B cell (primary cell): Measurements from ENCODE around the gene CCDC57. TPM values are rescaled to one million over a fixed set of nuclear protein-coding genes. Genes with fewer than 3 reads are reported as not detected.

Experiments
- ATAC-seq: fragments of 200-7000 bp; cut with Tn5 transposase; one replicate; pipeline ENCODE4 v1.10.0; 2021; ENCODE audit warnings: low read depth, mild to moderate bottlenecking, moderate number of reproducible peaks, moderate library complexity
- CTCF ChIA-PET: fragments of 350-600 bp; sonication (Branson Sonifier 250); formaldehyde crosslinking; loops from one replicate; lab custom pipeline; 2021; ENCODE audit warnings: antibody characterized with exemption, inconsistent platforms; lab: Charles Lee
- POLR2A ChIA-PET: fragments of 350-600 bp; sonication (Branson Sonifier 250); formaldehyde crosslinking; loops from one replicate; lab custom pipeline; 2021; ENCODE audit warnings: antibody characterized with exemption; lab: Charles Lee
- DNase-seq: peaks from one replicate; pipeline ENCODE4 v3.0.0; 2013
- H2AFZ ChIP-seq: 2 replicates; pipeline ENCODE4 v1.6.1; 2012; ENCODE audit warnings: mild to moderate bottlenecking, low read depth, low read length; ENCODE audit not compliant: insufficient read depth, poor library complexity, severe bottlenecking
- H3K27ac ChIP-seq, 2 donors: 1 replicate in 1 of 2; 2 replicates in 1 of 2; pipeline ENCODE4 v1.5.1; 2012 to 2013; ENCODE audit warnings: low read length in 2 of 2, mild to moderate bottlenecking in 2 of 2, moderate library complexity in 1 of 2
- H3K27me3 ChIP-seq, 4 experiments: fragments of 200-600 bp in 1 of 4; sonication (generic) in 1 of 4; replicated peaks in 1 of 4; 1 replicate in 2 of 4; 2 replicates in 2 of 4; pipeline versions ENCODE4 v1.6.1 to v1.7.0; 2013 to 2016; ENCODE audit warnings: low read length in 3 of 4, mild to moderate bottlenecking in 2 of 4, mixed read lengths in 1 of 4, moderate library complexity in 1 of 4; ENCODE audit not compliant: insufficient read depth in 4 of 4, control insufficient read depth in 3 of 4; ENCODE audit errors: control extremely low read depth in 1 of 4
- H3K36me3 ChIP-seq, 2 experiments: replicated peaks in 1 of 2; 1 replicate in 1 of 2; 2 replicates in 1 of 2; pipeline versions ENCODE4 v1.6.1 to v1.7.1; 2013; ENCODE audit warnings: low read length in 1 of 2; ENCODE audit not compliant: insufficient read depth in 2 of 2, control insufficient read depth in 1 of 2; ENCODE audit errors: control extremely low read depth in 1 of 2, extremely low read depth in 1 of 2
- H3K4me1 ChIP-seq, 2 donors: fragments of 200-600 bp in 1 of 2; sonication (generic) in 1 of 2; 1 replicate in 1 of 2; 2 replicates in 1 of 2; pipeline versions ENCODE4 v1.5.1 to v1.6.1; 2013 to 2017; ENCODE audit warnings: low read length in 2 of 2; ENCODE audit not compliant: control insufficient read depth in 2 of 2, insufficient read depth in 2 of 2
- H3K4me2 ChIP-seq: replicated peaks from 2 replicates; pipeline ENCODE3; 2012; ENCODE audit warnings: mild to moderate bottlenecking, low read depth, low read length; ENCODE audit not compliant: poor library complexity, severe bottlenecking
- H3K4me3 ChIP-seq, 5 experiments: fragments of 200-600 bp in 1 of 5; sonication (generic) in 1 of 5; 1 replicate in 3 of 5; 2 replicates in 2 of 5; pipeline versions ENCODE4 v1.5.1 to v1.7.0; 2011 to 2016; ENCODE audit warnings: low read length in 4 of 5, mild to moderate bottlenecking in 4 of 5, low read depth in 2 of 5, control low read depth in 1 of 5, moderate library complexity in 1 of 5; ENCODE audit not compliant: insufficient read depth in 1 of 5; ENCODE audit errors: control extremely low read depth in 1 of 5, extremely low read depth in 1 of 5
- H3K79me2 ChIP-seq: fragments of 200-600 bp; sonication (generic); one replicate; pipeline ENCODE4 v1.6.0; 2016; ENCODE audit warnings: low read length; ENCODE audit not compliant: control insufficient read depth, insufficient read depth
- H3K9ac ChIP-seq: fragments of 200-600 bp; sonication (generic); 2 replicates; pipeline ENCODE4 v1.6.1; 2017; ENCODE audit warnings: mild to moderate bottlenecking, low read length, moderate library complexity
- H3K9me3 ChIP-seq, 3 donors: one replicate each; pipeline versions ENCODE4 v1.6.1 to v1.7.1; 2013; ENCODE audit warnings: low read length in 2 of 3; ENCODE audit not compliant: control insufficient read depth in 2 of 3, insufficient read depth in 1 of 3; ENCODE audit errors: control extremely low read depth in 1 of 3
- H4K20me1 ChIP-seq: 2 replicates; pipeline ENCODE4 v1.6.0; 2012; ENCODE audit warnings: mild to moderate bottlenecking, low read length; ENCODE audit not compliant: insufficient read depth, control insufficient read depth, poor library complexity, severe bottlenecking
- H3K27ac Mint-ChIP-seq: one replicate; pipeline ENCODE4 v1.8.0; 2021; ENCODE audit warnings: mixed read lengths
- H3K27me3 Mint-ChIP-seq: one replicate; pipeline ENCODE4 v1.8.0; 2021; ENCODE audit warnings: mixed read lengths
- H3K4me1 Mint-ChIP-seq: one replicate; pipeline ENCODE4 v1.8.0; 2021; ENCODE audit warnings: mixed read lengths
- H3K4me3 Mint-ChIP-seq: one replicate; pipeline ENCODE4 v1.8.0; 2021; ENCODE audit warnings: mixed read lengths
- H3K9me3 Mint-ChIP-seq: one replicate; pipeline ENCODE4 v1.8.0; 2022; ENCODE audit warnings: mixed read lengths; ENCODE audit not compliant: insufficient read depth
- EZH2 ChIP-seq: IDR thresholded peaks from 2 replicates; pipeline ENCODE4 v1.6.1; 2012; ENCODE audit warnings: borderline replicate concordance, low read depth, mild to moderate bottlenecking, moderate library complexity, low read length; ENCODE audit not compliant: insufficient read depth, poor library complexity, severe bottlenecking
- WGBS: methylation state at CpG from one replicate; pipeline ENCODE4 v1.1.5; 2013; ENCODE audit warnings: missing lambda C conversion rate; ENCODE audit not compliant: insufficient coverage; 5-methylcytosine and 5-hydroxymethylcytosine counted together
- intact Hi-C: fragments of 100-400 bp; cut with micrococcal nuclease; formaldehyde crosslinking; loops from one replicate; pipeline ENCODE4 v1.10.0; 2022
- polyA plus RNA-seq: library from polyadenylated mRNA; depleted of rRNA; stranded (reverse); fragments of >200 nt; gene quantifications from 2 replicates; pipeline ENCODE4 v1.2.3, GENCODE V29; 2012
- total RNA-seq, 2 donors: library from RNA; stranded (reverse); fragments of 120-200 nt in 1 of 2; gene quantifications; 1 replicate in 1 of 2; 2 replicates in 1 of 2; pipeline versions ENCODE4 v1.2.3 to v1.2.4, GENCODE V29; 2013 to 2022
- TF ChIP-seq, protein P1 (sequence below): fragments of 200-600 bp; IDR thresholded peaks from one replicate; pipeline ENCODE4 v1.8.0; 2022; ENCODE audit warnings: antibody characterized with exemption, mild to moderate bottlenecking

CCDC57 gene
- total and polyA plus RNA-seq, 2 donors (not counting 1 experiment from before 2014, with no cell fraction given), result 49.7 to 67.2 TPM

DNA sequence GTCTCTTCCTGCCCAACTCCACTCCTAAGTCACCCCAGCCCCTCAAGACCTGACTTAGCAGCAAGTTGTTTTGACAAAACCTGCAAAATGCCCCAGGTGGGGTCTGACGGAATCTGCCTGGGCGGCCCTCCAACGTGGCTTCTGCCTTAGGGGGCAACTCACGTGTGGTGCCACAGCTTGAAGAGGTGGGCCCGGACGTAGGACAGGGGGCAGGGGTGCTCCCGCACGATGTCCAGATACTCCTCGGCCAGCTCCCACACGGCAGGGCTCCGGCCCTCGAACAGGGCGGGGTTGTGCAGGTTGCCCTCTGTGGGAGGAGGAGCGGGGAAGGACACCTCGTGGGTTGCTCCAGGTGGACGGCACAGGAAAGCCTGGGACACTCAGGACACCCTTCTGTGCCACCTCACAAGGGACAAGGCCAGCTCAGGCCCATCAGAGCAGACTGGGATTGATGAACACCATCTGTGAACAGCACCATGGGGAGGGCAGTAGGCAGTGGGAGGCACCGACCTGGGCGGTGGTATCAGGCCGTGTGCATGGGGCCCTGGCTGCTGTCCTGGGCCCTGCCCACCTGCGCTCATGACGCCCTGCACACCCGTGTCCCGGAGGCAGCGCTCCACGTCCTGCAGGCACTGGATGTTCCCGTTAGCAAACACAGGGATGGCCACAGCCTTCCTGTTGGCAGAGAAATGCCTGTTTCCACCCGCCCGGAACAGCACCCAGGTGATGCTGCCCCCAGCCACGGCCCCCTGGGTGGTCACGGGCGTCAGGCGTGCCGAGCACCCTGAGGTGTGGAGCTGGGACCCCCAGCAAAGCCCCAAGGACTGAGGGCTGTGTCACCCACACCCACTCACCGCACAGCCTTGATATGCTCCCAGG, 151.4 kb downstream of the CCDC57 start:
- CTCF ChIA-PET, result no interaction called here
- Mint-ChIP-seq H3K27me3 (no peaks in the 10 kb centered on the region), H3K9me3 (no peaks in the 10 kb centered on the region), H3K4me1 (peaks cover 11% of the 10 kb centered on the region), H3K27ac (no peak overlapping the region), H3K4me3 (no peak overlapping the region)
- POLR2A ChIA-PET, result no interaction called here
- Histone ChIP-seq H3K4me2 (no peak overlapping the region), H3K4me3 (no peak overlapping the region), H4K20me1 (peaks cover 8% of the 10 kb centered on the region), H3K27ac (no peak overlapping the region), H3K36me3 (peaks cover 0 to 36% of the 10 kb centered on the region in 2 experiments), H3K9ac (no peak overlapping the region), H3K79me2 (peaks cover 5% of the 10 kb centered on the region), H3K9me3 (no peaks in the 10 kb centered on the region), H3K27me3 (no peaks in the 10 kb centered on the region), H2AFZ (no peak overlapping the region), H3K4me1 (peaks cover 12 to 23% of the 10 kb centered on the region in 2 donors)
- WGBS, result 95% methylated on average over 31 of the region's 34 CpGs
- ATAC-seq, result no peak
- no peak for DNase-seq
- intact Hi-C loops, result no loop called here
- no peak for TF ChIP-seq EZH2
- TF ChIP-seq, protein P1, sequence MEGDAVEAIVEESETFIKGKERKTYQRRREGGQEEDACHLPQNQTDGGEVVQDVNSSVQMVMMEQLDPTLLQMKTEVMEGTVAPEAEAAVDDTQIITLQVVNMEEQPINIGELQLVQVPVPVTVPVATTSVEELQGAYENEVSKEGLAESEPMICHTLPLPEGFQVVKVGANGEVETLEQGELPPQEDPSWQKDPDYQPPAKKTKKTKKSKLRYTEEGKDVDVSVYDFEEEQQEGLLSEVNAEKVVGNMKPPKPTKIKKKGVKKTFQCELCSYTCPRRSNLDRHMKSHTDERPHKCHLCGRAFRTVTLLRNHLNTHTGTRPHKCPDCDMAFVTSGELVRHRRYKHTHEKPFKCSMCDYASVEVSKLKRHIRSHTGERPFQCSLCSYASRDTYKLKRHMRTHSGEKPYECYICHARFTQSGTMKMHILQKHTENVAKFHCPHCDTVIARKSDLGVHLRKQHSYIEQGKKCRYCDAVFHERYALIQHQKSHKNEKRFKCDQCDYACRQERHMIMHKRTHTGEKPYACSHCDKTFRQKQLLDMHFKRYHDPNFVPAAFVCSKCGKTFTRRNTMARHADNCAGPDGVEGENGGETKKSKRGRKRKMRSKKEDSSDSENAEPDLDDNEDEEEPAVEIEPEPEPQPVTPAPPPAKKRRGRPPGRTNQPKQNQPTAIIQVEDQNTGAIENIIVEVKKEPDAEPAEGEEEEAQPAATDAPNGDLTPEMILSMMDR, result no peak

- Histone ChIP-seq H3K27me3 (no peaks in the 10 kb centered on the region), H3K79me2 (no peaks in the 10 kb centered on the region), H2AFZ (no peak overlapping the region), H3K4me1 (peaks cover 8 to 17% of the 10 kb centered on the region in 2 donors), H3K9ac (no peak overlapping the region), H3K36me3 (peaks cover 0 to 41% of the 10 kb centered on the region in 2 experiments), H4K20me1 (peaks cover 8% of the 10 kb centered on the region), H3K4me2 (no peak overlapping the region), H3K9me3 (no peaks in the 10 kb centered on the region), H3K27ac (no peak overlapping the region), H3K4me3 (no peak overlapping the region)
- Mint-ChIP-seq H3K4me3 (no peak overlapping the region), H3K27ac (no peak overlapping the region), H3K4me1 (peaks cover 8% of the 10 kb centered on the region), H3K9me3 (no peaks in the 10 kb centered on the region), H3K27me3 (no peaks in the 10 kb centered on the region)
- ChIA-PET POLR2A (no interaction called here), CTCF (no interaction called here)
- no peak for TF ChIP-seq EZH2
- TF ChIP-seq, protein P1, result no peak
- intact Hi-C loops, result no loop called here
- no peak for DNase-seq
- ATAC-seq, result no peak
- 94% methylated on average over 14 of the region's 14 CpGs for WGBS
Measured at GRCh38 chr17:82060614-82061013, 152.0 kb downstream of the CCDC57 start.
